ENCODE data around the gene POLR2F. TPM values are rescaled to one million over a fixed set of nuclear protein-coding genes. Genes with fewer than 3 reads are reported as not detected.

POLR2F gene
- 11.9 and 17.5 TPM in 2 replicates for total RNA-seq

GRCh38 chr22:37953437-37954179, at the start of gene POLR2F, which contains the start of gene C22orf23:
TSS of gene POLR2F (plus strand) at chr22:37953699. CDS start at chr22:37953788, 89 bp downstream.
TSS of gene C22orf23 (minus strand) at chr22:37953601. CDS start at chr22:37953149, 452 bp downstream.

GRCh38 chr22:37905534-37906363, 47.8 kb upstream of the POLR2F start, which contains the start of gene MICALL1:
TSS of gene MICALL1 (plus strand) at chr22:37906297. CDS start at chr22:37906423, 126 bp downstream.

GRCh38 chr22:37983860-37984791, 30.6 kb downstream of the POLR2F start, which contains the start of gene SOX10:
TSS of gene SOX10 (minus strand) at chr22:37984555. CDS start at chr22:37983784, 771 bp downstream.

Other genes with a start within 250 kb of the POLR2F start
- gene GCAT, start 145.8 kb upstream of the POLR2F start, total RNA-seq, result 18.9 and 23.9 TPM in 2 replicates
- gene GALR3, start 130.3 kb upstream of the POLR2F start, total RNA-seq, result not detected in 2 replicates
- gene ANKRD54, start 109.4 kb upstream of the POLR2F start, total RNA-seq, result 19.9 and 23.3 TPM in 2 replicates
- 291 and 393 TPM in 2 replicates for gene EIF3L, start 104.3 kb upstream of the POLR2F start, total RNA-seq
- gene MICALL1, start 47.4 kb upstream of the POLR2F start, total RNA-seq, result 17.2 TPM in 2 replicates
- gene C22orf23, start 98 bp upstream of the POLR2F start, total RNA-seq, result 0.43 and 0.52 TPM in 2 replicates
- not detected in 2 replicates for gene SOX10, start 30.9 kb downstream of the POLR2F start, total RNA-seq
- 6.7 and 7.7 TPM in 2 replicates for gene PICK1, start 103.7 kb downstream of the POLR2F start, total RNA-seq
- gene SLC16A8, start 130.5 kb downstream of the POLR2F start, total RNA-seq, result under 0.01 and 0.26 TPM in 2 replicates
- gene BAIAP2L2, start 157.0 kb downstream of the POLR2F start, total RNA-seq, result 0.65 and 0.78 TPM in 2 replicates
- 10.3 and 13.6 TPM in 2 replicates for gene PLA2G6, start 228.1 kb downstream of the POLR2F start, total RNA-seq
- 14.8 and 40.6 TPM in 2 replicates for gene MAFF, start 248.3 kb downstream of the POLR2F start, total RNA-seq